ENCODE measurements around the gene PRR16.

Gene PRR16

GRCh38 chr5:120540097-120540496 lies 76.0 kb downstream of the PRR16 start:
- DNase-seq (ENCODE audit: low read depth): no peak
- TF ChIP-seq, protein P1, sequence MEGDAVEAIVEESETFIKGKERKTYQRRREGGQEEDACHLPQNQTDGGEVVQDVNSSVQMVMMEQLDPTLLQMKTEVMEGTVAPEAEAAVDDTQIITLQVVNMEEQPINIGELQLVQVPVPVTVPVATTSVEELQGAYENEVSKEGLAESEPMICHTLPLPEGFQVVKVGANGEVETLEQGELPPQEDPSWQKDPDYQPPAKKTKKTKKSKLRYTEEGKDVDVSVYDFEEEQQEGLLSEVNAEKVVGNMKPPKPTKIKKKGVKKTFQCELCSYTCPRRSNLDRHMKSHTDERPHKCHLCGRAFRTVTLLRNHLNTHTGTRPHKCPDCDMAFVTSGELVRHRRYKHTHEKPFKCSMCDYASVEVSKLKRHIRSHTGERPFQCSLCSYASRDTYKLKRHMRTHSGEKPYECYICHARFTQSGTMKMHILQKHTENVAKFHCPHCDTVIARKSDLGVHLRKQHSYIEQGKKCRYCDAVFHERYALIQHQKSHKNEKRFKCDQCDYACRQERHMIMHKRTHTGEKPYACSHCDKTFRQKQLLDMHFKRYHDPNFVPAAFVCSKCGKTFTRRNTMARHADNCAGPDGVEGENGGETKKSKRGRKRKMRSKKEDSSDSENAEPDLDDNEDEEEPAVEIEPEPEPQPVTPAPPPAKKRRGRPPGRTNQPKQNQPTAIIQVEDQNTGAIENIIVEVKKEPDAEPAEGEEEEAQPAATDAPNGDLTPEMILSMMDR (conservative IDR thresholded peaks at IDR 0.05; ENCODE audit: low read depth, low read length): no peak

DNA sequence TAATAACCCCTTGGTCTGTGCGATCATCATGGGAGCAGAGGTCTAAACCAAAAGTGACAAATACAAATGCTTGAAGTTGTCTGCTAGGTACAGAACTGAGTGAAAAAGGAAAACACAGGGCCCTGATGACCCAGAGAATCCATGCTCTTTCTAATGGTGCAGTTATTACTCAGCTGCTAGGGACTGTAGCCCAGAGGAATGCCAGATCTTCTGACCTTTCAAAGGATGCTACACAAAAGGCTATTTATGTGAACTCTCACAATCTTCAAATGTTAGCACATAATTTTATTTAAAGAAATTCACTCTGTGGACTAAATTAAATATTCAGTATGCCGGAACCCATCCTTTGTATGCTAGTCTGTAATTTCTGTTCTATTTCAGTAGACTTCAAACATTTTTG lies 79.9 kb downstream of the PRR16 start:
- TF ChIP-seq, protein P1 (conservative IDR thresholded peaks at IDR 0.05; ENCODE audit: low read depth, low read length): no peak
- H3K4me3 ChIP-seq (ENCODE audit: low read length): no peak overlapping the region
- DNase-seq (ENCODE audit: low read depth): no peak

More at GRCh38 chr5:120540097-120540496, 76.0 kb downstream of the PRR16 start:
- H3K4me3 ChIP-seq (ENCODE audit: low read length): no peak overlapping the region

GRCh38 chr5:120545007-120545406 lies 80.9 kb downstream of the PRR16 start:
- TF ChIP-seq, protein P1 (conservative IDR thresholded peaks at IDR 0.05; ENCODE audit: low read depth, low read length): no peak
- no peak for DNase-seq (ENCODE audit: low read depth)
- H3K4me3 ChIP-seq (ENCODE audit: low read length): no peak overlapping the region

DNA sequence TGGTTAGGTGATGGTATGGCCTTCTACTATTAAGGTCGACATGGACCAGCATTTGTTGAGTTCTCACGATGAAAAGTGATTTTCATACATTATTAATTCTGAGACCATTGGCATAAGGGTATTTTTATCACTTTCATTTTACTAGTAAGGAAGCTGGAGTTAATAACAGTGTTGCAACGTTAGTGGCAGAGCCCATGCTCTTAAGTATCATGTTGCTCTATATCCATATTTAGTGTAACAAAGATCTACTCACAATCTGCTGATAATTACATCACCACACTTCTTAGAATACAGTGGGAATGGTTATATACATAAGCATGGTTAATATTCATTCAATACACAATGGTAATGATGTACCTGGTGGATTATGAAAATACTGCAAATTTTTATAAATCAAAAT lies 81.9 kb downstream of the PRR16 start:
- DNase-seq (ENCODE audit: low read depth): no peak

GRCh38 chr5:120546922-120547321 lies 82.8 kb downstream of the PRR16 start:
- DNase-seq (ENCODE audit: low read depth): no peak
- TF ChIP-seq, protein P1 (conservative IDR thresholded peaks at IDR 0.05; ENCODE audit: low read depth, low read length): no peak
- no peak overlapping the region for H3K4me3 ChIP-seq (ENCODE audit: low read length)

More for the DNA sequence above, 81.9 kb downstream of the PRR16 start:
- H3K4me3 ChIP-seq (ENCODE audit: low read length): no peak overlapping the region
- TF ChIP-seq, protein P1 (conservative IDR thresholded peaks at IDR 0.05; ENCODE audit: low read depth, low read length): no peak

DNA sequence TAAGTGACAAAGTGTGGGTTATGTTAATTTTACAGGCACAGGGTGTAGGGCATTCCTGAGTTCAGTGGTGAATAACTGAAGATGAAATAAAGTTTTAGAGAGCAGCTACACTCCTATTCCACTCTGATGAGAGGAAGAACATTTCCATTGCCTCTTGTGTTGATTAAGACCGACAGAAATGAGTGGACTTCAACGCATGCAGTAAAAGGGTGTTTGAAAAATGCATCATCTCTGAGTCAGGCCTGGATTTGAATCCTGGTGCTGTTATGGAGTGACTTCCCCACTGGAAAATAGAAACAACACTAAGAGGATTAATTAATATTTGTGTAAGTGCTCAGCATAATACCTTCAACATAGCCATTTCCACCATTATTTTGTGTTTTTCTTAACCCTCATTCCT lies 86.3 kb downstream of the PRR16 start:
- no peak overlapping the region for H3K4me3 ChIP-seq (ENCODE audit: low read length)
- no peak for DNase-seq (ENCODE audit: low read depth)
- TF ChIP-seq, protein P1 (conservative IDR thresholded peaks at IDR 0.05; ENCODE audit: low read depth, low read length): no peak

- H3K4me3 ChIP-seq (ENCODE audit: low read length): no peak overlapping the region
- no peak for DNase-seq (ENCODE audit: low read depth)
- TF ChIP-seq, protein P1 (conservative IDR thresholded peaks at IDR 0.05; ENCODE audit: low read depth, low read length): no peak
Observed at GRCh38 chr5:120552638-120553037, 88.5 kb downstream of the PRR16 start.
